MM.1S (cell line): ENCODE results near the gene FBXL7.

Source experiments
- DNase-seq: peaks from one replicate; pipeline ENCODE4 v3.0.0-alpha.2; 2015
- H2AFZ ChIP-seq: fragments of 300-600 bp; sonication (generic); 2 replicates; pipeline ENCODE4 v1.6.0; 2016; ENCODE audit warnings: antibody characterized with exemption, low read length
- H3F3A ChIP-seq: fragments of 300-600 bp; sonication (generic); 2 replicates; pipeline ENCODE4 v1.6.1; 2016; ENCODE audit warnings: mild to moderate bottlenecking, antibody characterized with exemption, low read length, moderate library complexity, mixed read lengths; ENCODE audit not compliant: insufficient read depth
- H3K27ac ChIP-seq: fragments of 300-600 bp; sonication (generic); 2 replicates; pipeline ENCODE4 v1.5.1; 2016; ENCODE audit warnings: mild to moderate bottlenecking, low read length
- H3K27me3 ChIP-seq: fragments of 300-600 bp; sonication (generic); replicated peaks from 2 replicates; pipeline ENCODE4 v1.6.0; 2016; ENCODE audit warnings: low read length; ENCODE audit not compliant: insufficient read depth
- H3K36me3 ChIP-seq: fragments of 300-600 bp; sonication (generic); replicated peaks from 2 replicates; pipeline ENCODE4 v1.6.1; 2016; ENCODE audit warnings: mild to moderate bottlenecking, low read length, mixed read lengths; ENCODE audit not compliant: insufficient read depth
- H3K4me1 ChIP-seq: fragments of 300-600 bp; sonication (generic); 2 replicates; pipeline ENCODE4 v1.6.1; 2016; ENCODE audit warnings: low read length, mixed read lengths
- H3K4me2 ChIP-seq: fragments of 300-600 bp; sonication (generic); 2 replicates; pipeline ENCODE4 v1.6.0; 2016; ENCODE audit warnings: low read depth, low read length
- H3K4me3 ChIP-seq: fragments of 300-600 bp; sonication (generic); 2 replicates; pipeline ENCODE4 v1.5.1; 2016; ENCODE audit warnings: low read length, mixed read lengths
- H3K79me2 ChIP-seq: fragments of 300-600 bp; sonication (generic); 2 replicates; pipeline ENCODE4 v1.6.1; 2016; ENCODE audit warnings: mixed run types, low read length, mixed read lengths
- H3K9ac ChIP-seq: fragments of 300-600 bp; sonication (generic); 2 replicates; pipeline ENCODE4 v1.6.1; 2016; ENCODE audit warnings: low read length, mixed read lengths
- H3K9me2 ChIP-seq: fragments of 300-600 bp; sonication (generic); replicated peaks from 2 replicates; pipeline ENCODE4 v1.6.1; 2016; ENCODE audit warnings: mild to moderate bottlenecking, low read length, mixed read lengths; ENCODE audit not compliant: insufficient read depth
- H3K9me3 ChIP-seq: fragments of 300-600 bp; sonication (generic); replicated peaks from 2 replicates; pipeline ENCODE4 v1.6.1; 2016; ENCODE audit warnings: mild to moderate bottlenecking, low read length, mixed read lengths; ENCODE audit not compliant: insufficient read depth
- H4K20me1 ChIP-seq: fragments of 300-600 bp; sonication (generic); 2 replicates; pipeline ENCODE4 v1.6.1; 2016; ENCODE audit warnings: mild to moderate bottlenecking, low read length, moderate library complexity, mixed read lengths; ENCODE audit not compliant: insufficient read depth
- CTCF ChIP-seq: fragments of 300-600 bp; sonication (generic); IDR thresholded peaks from 2 replicates; pipeline ENCODE4 v1.5.1; 2016; ENCODE audit warnings: antibody characterized with exemption, low read length, mixed read lengths
- EZH2 ChIP-seq: fragments of 300-600 bp; sonication (generic); optimal IDR thresholded peaks from 2 replicates; pipeline ENCODE3; 2017; ENCODE audit warnings: low read depth, mild to moderate bottlenecking, antibody characterized with exemption, low read length, mixed read lengths
- EZH2phosphoT487 ChIP-seq: fragments of 300-600 bp; sonication (generic); IDR thresholded peaks from 2 replicates; pipeline ENCODE4 v1.6.1; 2018; ENCODE audit warnings: antibody characterized with exemption, low read length

FBXL7 gene

GRCh38 chr5:15654779-15655178 is 154.8 kb downstream of the FBXL7 start:
- Histone ChIP-seq H3K9me3 (no peaks in the 10 kb centered on the region), H3K4me1 (peaks cover 5% of the 10 kb centered on the region; the same call in 1 of the 2 replicates), H3K79me2 (peaks cover 48% of the 10 kb centered on the region), H3K4me2 (no peak overlapping the region), H3K9me2 (no peaks in the 10 kb centered on the region), H3K4me3 (no peak overlapping the region), H4K20me1 (no peaks in the 10 kb centered on the region), H3K36me3 (no peaks in the 10 kb centered on the region), H3K9ac (no peak overlapping the region), H3F3A (no peaks in the 10 kb centered on the region), H3K27me3 (no peaks in the 10 kb centered on the region), H2AFZ (no peak overlapping the region), H3K27ac (no peak overlapping the region)
- TF ChIP-seq EZH2phosphoT487 (no peak), CTCF (no peak), EZH2 (no peak)
- DNase-seq, result no peak

GRCh38 chr5:15655683-15656082 is 155.7 kb downstream of the FBXL7 start:
- Histone ChIP-seq H3F3A (no peaks in the 10 kb centered on the region), H3K9ac (no peak overlapping the region), H2AFZ (no peak overlapping the region), H4K20me1 (no peaks in the 10 kb centered on the region), H3K36me3 (no peaks in the 10 kb centered on the region), H3K4me2 (peak overlapping the region; percentile 1; the same call in 1 of the 2 replicates), H3K9me2 (no peaks in the 10 kb centered on the region), H3K4me1 (peaks cover 5% of the 10 kb centered on the region; the same call in 1 of the 2 replicates), H3K79me2 (peaks cover 42% of the 10 kb centered on the region), H3K9me3 (no peaks in the 10 kb centered on the region), H3K27me3 (no peaks in the 10 kb centered on the region), H3K27ac (peak overlapping the region; percentile 20; the same call in 1 of the 2 replicates), H3K4me3 (no peak overlapping the region)
- DNase-seq, result no peak
- TF ChIP-seq EZH2phosphoT487 (no peak), EZH2 (no peak), CTCF (no peak)

GRCh38 chr5:15664961-15665360 is 165.0 kb downstream of the FBXL7 start:
- Histone ChIP-seq H3K27ac (no peak overlapping the region), H3K4me3 (no peak overlapping the region), H3K4me1 (no peaks in the 10 kb centered on the region), H2AFZ (no peak overlapping the region), H3K9me2 (no peaks in the 10 kb centered on the region), H3K27me3 (no peaks in the 10 kb centered on the region), H4K20me1 (no peaks in the 10 kb centered on the region), H3K79me2 (peaks cover 81% of the 10 kb centered on the region), H3K9ac (no peak overlapping the region), H3K9me3 (no peaks in the 10 kb centered on the region), H3K36me3 (no peaks in the 10 kb centered on the region), H3K4me2 (no peak overlapping the region), H3F3A (no peaks in the 10 kb centered on the region)
- TF ChIP-seq EZH2phosphoT487, result no peak
- no peak for TF ChIP-seq CTCF
- no peak for TF ChIP-seq EZH2
- DNase-seq, result no peak
